HG02678 (cell line): ENCODE results near the gene USP37.

Source experiments
- ATAC-seq: cut with Tn5 transposase; IDR thresholded peaks from one replicate; pipeline ENCODE4 v1.9.1; 2021; ENCODE audit warnings: mild to moderate bottlenecking, moderate library complexity; ENCODE audit not compliant: unreplicated experiment

The USP37 gene

GRCh38 chr2:218434456-218434855 lies 133.7 kb downstream of the USP37 start:
- no peak for ATAC-seq

DNA sequence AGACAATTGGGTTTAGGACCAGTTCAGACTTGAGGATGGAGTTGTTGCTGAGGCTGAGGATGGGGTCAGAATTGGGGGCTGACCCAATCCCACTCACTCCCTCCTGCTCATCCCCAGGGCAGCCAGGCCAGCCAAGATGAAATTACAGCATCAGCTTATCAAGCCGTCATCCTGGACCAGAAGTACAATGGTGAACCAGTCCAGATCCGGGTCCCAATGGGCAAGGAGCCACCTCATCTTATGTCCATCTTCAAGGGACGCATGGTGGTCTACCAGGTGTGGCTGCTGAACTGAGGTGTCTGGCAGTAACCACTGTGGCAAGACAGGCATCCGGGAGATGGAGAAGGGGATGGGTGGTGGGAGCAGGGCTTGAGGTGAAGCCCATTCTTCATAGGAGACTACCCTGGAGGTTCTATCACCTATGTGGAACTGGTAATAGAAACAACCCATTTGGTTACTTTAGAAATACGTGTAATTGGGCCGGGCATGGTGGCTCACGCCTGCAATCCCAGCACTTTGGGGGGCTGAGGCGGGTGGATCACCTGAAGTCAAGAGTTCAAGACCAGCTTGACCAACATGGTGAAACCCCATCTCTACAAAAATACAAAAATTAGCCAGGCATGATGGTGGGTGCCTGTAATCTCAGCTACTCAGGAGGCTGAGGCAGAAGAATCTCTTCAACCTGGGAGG lies 135.3 kb downstream of the USP37 start:
- ATAC-seq: no peak

- no peak for ATAC-seq
These were observed 136.3 kb downstream of the USP37 start for GRCh38 chr2:218431878-218432277.

- ATAC-seq: no peak
These were observed 137.4 kb downstream of the USP37 start for GRCh38 chr2:218430721-218431120.

GRCh38 chr2:218429911-218430692 lies 138.0 kb downstream of the USP37 start:
- ATAC-seq: no peak

DNA sequence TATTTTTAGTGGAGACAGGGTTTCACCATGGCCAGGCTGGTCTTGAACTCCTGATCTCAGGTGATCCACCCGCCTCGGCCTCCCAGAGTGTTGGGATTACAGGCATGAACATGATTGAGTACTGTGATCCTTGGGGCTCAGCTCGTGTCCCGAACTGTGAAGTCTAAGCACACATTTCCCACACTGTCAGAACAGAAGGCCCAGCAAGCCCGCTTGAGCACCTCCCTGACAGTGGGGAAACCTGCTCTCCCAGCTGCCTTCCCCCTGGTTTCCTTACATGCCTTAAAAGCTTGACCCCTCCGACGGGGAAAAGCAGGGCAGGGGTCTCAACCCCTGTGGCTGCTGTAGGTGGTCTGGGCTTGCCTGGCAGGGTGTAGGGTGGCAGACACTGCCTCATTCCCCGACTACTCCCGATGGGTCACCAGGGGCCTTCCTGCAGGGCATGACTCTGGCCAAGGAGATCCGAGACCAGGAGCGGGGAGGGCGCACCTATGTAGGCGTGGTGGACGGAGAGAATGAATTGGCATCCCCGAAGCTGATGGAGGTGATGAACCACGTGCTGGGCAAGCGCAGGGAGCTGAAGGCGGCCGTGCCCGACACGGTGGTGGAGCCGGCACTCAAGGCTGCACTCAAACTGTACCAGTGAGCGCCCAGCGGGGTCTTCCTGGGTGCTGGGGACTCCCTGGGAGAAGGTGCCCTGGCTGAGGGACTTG lies 139.1 kb downstream of the USP37 start:
- no peak for ATAC-seq

DNA sequence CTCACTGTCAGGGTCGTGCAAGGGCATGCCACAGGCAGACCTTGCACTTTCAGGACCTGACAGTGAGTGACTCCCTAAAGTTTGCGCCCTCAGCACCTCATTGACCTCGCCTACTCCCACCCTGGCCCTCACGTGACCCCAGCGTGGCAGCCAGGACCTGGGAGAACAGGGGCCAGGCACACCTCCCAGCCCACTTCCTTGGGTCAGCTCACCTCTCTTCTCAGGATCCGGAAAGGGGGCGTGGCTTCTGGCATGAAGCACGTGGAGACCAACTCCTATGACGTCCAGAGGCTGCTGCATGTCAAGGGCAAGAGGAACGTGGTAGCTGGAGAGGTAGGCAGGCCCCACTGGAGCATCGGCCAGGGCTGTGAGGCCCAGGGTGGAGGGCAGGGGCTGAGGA lies 140.4 kb downstream of the USP37 start:
- no peak for ATAC-seq

GRCh38 chr2:218425531-218425930 lies 142.6 kb downstream of the USP37 start:
- no peak for ATAC-seq

GRCh38 chr2:218423584-218423983 lies 144.6 kb downstream of the USP37 start:
- ATAC-seq: no peak

- no peak for ATAC-seq
These were observed 145.6 kb downstream of the USP37 start for GRCh38 chr2:218422403-218423086.

- ATAC-seq: no peak
These were observed 147.1 kb downstream of the USP37 start for GRCh38 chr2:218421027-218421426.

DNA sequence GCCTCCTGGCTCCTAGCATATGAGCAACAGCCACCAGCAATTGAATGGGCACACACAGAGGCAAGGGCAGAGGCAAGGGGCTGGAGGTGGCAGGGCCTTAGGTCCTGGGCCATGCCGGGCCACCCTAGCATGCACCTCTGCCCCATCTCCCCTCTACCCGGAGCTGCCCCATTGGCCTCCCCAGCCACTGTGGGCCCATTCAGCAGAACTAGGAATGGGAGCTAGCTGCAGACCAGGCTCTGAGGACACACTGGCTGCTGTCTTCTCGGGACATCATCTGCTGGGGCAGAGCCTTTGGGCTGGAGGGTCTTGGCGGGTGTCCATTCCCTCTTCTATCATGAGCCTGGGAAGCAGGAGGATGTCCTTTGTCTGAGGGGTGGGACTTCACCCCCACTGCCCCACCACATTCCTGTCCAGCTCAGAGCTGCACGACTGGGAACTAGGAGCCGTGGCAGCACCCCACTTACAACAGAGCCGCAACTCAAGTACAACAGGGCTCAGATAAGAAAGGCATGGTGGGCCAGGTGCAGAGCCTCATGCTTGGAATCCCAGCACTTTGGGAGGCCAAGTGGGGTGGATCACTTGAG lies 148.4 kb downstream of the USP37 start:
- ATAC-seq: no peak

- ATAC-seq: no peak
These were observed 149.3 kb downstream of the USP37 start, which contains the start of gene VIL1 for GRCh38 chr2:218418717-218419458. Gene VIL1, plus strand, starts transcription at chr2:218419123. Its CDS starts 4,656 bp downstream, at chr2:218423779.

DNA sequence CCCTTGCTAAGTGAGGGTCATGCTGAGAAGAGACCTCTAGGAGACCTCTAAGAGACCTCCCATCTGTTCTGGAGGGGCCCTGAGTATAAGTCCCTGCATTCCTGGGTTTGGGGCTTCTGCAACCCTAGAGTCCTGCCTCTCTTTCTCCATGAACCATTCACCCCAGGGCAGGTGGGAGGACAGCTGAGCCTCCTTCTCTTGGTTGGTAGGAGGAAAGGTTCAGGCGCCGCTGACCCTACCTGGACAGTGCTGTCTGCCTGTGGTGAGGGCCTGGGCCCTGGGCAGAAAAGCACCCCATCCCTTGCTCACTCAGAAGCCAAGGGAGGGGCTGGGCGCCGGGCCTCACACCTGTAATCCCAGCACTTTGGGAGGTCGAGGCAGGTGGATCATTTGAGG lies 149.8 kb downstream of the USP37 start:
- ATAC-seq: no peak

DNA sequence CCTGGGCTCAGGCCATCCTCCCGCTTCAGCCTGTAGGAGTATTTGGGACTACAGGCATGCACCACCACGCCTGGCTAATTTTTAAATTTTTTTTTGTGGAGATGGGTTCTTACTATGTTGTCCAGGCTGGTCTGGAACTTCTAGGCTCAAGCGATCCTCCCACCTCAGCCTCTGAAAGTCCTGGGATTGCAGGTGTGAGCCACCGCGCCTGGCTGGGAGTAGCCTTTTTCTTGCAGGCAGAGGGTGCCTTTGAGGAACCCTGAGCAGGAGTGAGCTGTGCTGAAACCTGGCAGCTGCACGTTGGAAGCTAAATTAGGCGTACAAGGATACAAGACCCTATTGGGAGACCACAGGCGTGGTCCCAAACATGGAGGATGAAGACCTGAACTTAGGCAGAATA lies 160.4 kb downstream of the USP37 start:
- no peak for ATAC-seq

GRCh38 chr2:218406949-218407618 lies 161.1 kb downstream of the USP37 start:
- ATAC-seq: peak; percentile 6

GRCh38 chr2:218406209-218406948 lies 161.8 kb downstream of the USP37 start:
- ATAC-seq: peak; percentile 80

GRCh38 chr2:218405746-218406208 lies 162.4 kb downstream of the USP37 start:
- peak; percentile 11 for ATAC-seq
